ENCODE results near the gene CBFA2T3. TPM values are rescaled to one million over a fixed set of nuclear protein-coding genes. Genes with fewer than 3 reads are reported as not detected.

The CBFA2T3 gene
- total RNA-seq, 1 experiment from 2014 or later, result not detected

GRCh38 chr16:88970539-88971065 is 6.4 kb downstream of the CBFA2T3 start:
- Histone ChIP-seq H2AFZ (ENCODE audit: low read length) (no peak overlapping the region), H3K9me3 (ENCODE audit: low read length) (no peaks in the 10 kb centered on the region), H3K9me2 (replicated peaks; ENCODE audit: insufficient read depth, low read length) (no peaks in the 10 kb centered on the region), H4K20me1 (ENCODE audit: insufficient read depth, low read depth, low read length) (peaks cover 5% of the 10 kb centered on the region; the same call in 1 of the 2 replicates), H3K27me3 (ENCODE audit: low read length) (no peaks in the 10 kb centered on the region), H3K4me3 (ENCODE audit: low read length) (no peak overlapping the region), H3K4me2 (ENCODE audit: low read depth, low read length, poor library complexity, severe bottlenecking) (no peak overlapping the region), H3K27ac (ENCODE audit: low read length) (no peak overlapping the region), H3K9ac (ENCODE audit: low read length) (no peak overlapping the region), H3K4me1 (ENCODE audit: low read length) (peaks cover 10% of the 10 kb centered on the region), H3K79me2 (ENCODE audit: low read length) (no peaks in the 10 kb centered on the region), H3K36me3 (ENCODE audit: insufficient read depth, low read length) (no peaks in the 10 kb centered on the region)
- DNase-seq, result no peak

DNA sequence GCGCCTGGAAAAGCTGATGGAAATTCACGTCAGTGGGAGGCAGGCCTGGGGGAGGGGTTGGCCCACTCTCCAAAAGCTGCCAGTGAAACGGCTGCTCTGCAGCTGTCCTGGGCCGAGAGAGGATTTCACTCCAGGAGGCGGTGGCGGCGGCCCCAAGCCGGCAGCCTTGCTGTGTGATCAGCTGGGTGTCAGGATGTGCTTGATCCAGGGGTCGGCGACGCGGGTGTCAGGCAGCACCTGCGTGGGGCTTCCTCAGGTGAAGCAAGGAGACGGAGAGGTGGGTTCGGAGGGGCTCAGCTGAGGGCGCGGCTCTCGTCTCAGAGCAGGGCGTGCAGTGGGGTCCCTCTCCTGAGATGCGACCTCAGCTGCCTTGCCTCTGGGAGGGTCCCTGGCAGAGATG is 7.0 kb downstream of the CBFA2T3 start:
- H4K20me1 ChIP-seq (ENCODE audit: insufficient read depth, low read depth, low read length), result peaks cover 5% of the 10 kb centered on the region; the same call in 1 of the 2 replicates
- no peak for DNase-seq
- no peaks in the 10 kb centered on the region for H3K36me3 ChIP-seq (ENCODE audit: insufficient read depth, low read length)
- H3K27ac ChIP-seq (ENCODE audit: low read length), result no peak overlapping the region
- no peak overlapping the region for H3K4me2 ChIP-seq (ENCODE audit: low read depth, low read length, poor library complexity, severe bottlenecking)
- peaks cover 10% of the 10 kb centered on the region for H3K4me1 ChIP-seq (ENCODE audit: low read length)
- H3K9me3 ChIP-seq (ENCODE audit: low read length), result no peaks in the 10 kb centered on the region
- H3K9me2 ChIP-seq (replicated peaks; ENCODE audit: insufficient read depth, low read length), result no peaks in the 10 kb centered on the region
- no peaks in the 10 kb centered on the region for H3K27me3 ChIP-seq (ENCODE audit: low read length)
- no peak overlapping the region for H2AFZ ChIP-seq (ENCODE audit: low read length)
- no peaks in the 10 kb centered on the region for H3K79me2 ChIP-seq (ENCODE audit: low read length)
- H3K4me3 ChIP-seq (ENCODE audit: low read length), result no peak overlapping the region
- H3K9ac ChIP-seq (ENCODE audit: low read length), result no peak overlapping the region

- no peaks in the 10 kb centered on the region for H3K79me2 ChIP-seq (ENCODE audit: low read length)
- H3K4me3 ChIP-seq (ENCODE audit: low read length), result no peak overlapping the region
- no peaks in the 10 kb centered on the region for H3K9me2 ChIP-seq (replicated peaks; ENCODE audit: insufficient read depth, low read length)
- no peak overlapping the region for H3K9ac ChIP-seq (ENCODE audit: low read length)
- H3K4me2 ChIP-seq (ENCODE audit: low read depth, low read length, poor library complexity, severe bottlenecking), result no peak overlapping the region
- no peak overlapping the region for H3K27ac ChIP-seq (ENCODE audit: low read length)
- no peak for DNase-seq
- H3K9me3 ChIP-seq (ENCODE audit: low read length), result no peaks in the 10 kb centered on the region
- no peak overlapping the region for H2AFZ ChIP-seq (ENCODE audit: low read length)
- H3K4me1 ChIP-seq (ENCODE audit: low read length), result peaks cover 10% of the 10 kb centered on the region
- no peaks in the 10 kb centered on the region for H3K36me3 ChIP-seq (ENCODE audit: insufficient read depth, low read length)
- H3K27me3 ChIP-seq (ENCODE audit: low read length), result no peaks in the 10 kb centered on the region
- H4K20me1 ChIP-seq (ENCODE audit: insufficient read depth, low read depth, low read length), result peaks cover 5% of the 10 kb centered on the region; the same call in 1 of the 2 replicates
Observed at GRCh38 chr16:88969361-88969831, 7.6 kb downstream of the CBFA2T3 start.

GRCh38 chr16:88968589-88969280 is 8.3 kb downstream of the CBFA2T3 start:
- H3K36me3 ChIP-seq (ENCODE audit: insufficient read depth, low read length), result no peaks in the 10 kb centered on the region
- no peak overlapping the region for H3K9ac ChIP-seq (ENCODE audit: low read length)
- H3K27me3 ChIP-seq (ENCODE audit: low read length), result no peaks in the 10 kb centered on the region
- H4K20me1 ChIP-seq (ENCODE audit: insufficient read depth, low read depth, low read length), result 0 out of 2 replicates have a peak, but pooled peaks cover under 1% of the 10 kb centered on the region
- H3K27ac ChIP-seq (ENCODE audit: low read length), result no peak overlapping the region
- no peak overlapping the region for H2AFZ ChIP-seq (ENCODE audit: low read length)
- DNase-seq, result no peak
- H3K9me3 ChIP-seq (ENCODE audit: low read length), result no peaks in the 10 kb centered on the region
- no peaks in the 10 kb centered on the region for H3K9me2 ChIP-seq (replicated peaks; ENCODE audit: insufficient read depth, low read length)
- peaks cover 10% of the 10 kb centered on the region for H3K4me1 ChIP-seq (ENCODE audit: low read length)
- no peak overlapping the region for H3K4me2 ChIP-seq (ENCODE audit: low read depth, low read length, poor library complexity, severe bottlenecking)
- H3K79me2 ChIP-seq (ENCODE audit: low read length), result no peaks in the 10 kb centered on the region
- no peak overlapping the region for H3K4me3 ChIP-seq (ENCODE audit: low read length)

DNA sequence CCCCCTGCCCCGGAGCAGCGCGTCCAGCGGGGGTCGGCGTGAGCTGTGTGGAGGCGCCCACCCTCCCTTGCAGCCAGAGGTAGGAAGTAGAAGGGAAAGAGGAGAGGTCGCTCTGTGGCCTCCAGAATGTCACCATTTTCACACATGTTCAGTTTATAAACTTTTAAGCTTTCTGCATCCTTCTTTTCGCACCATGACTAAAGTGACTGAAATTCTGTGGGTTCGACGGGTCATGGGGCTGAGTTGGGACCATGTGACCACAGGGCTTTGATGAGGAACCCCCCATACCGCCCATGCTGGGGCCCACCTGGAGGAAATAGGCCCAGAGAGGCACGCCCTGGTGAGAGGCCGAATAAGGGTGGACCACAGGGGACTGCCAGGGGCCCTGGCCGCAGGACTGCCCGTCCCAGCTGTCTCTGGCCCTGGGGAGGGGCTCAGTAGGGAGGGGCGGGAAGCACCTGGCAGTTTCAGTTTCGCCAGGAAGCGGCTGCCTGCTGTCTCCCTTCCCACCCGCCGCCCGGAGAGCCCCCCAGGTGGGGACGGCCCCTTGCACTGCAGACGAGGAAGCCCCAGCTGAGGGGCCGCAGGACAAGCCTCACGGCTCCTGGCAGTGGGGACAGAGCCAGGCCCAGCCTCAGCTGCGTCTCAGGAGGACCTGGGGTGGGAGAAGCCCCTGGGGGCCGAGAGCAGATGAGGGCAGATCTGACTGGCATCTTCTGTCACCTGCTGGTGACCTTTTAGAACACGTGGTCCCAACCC is 9.0 kb downstream of the CBFA2T3 start:
- H3K4me2 ChIP-seq (ENCODE audit: low read depth, low read length, poor library complexity, severe bottlenecking), result no peak overlapping the region
- H3K27me3 ChIP-seq (ENCODE audit: low read length), result no peaks in the 10 kb centered on the region
- H3K9me2 ChIP-seq (replicated peaks; ENCODE audit: insufficient read depth, low read length), result no peaks in the 10 kb centered on the region
- H3K79me2 ChIP-seq (ENCODE audit: low read length), result no peaks in the 10 kb centered on the region
- H2AFZ ChIP-seq (ENCODE audit: low read length), result no peak overlapping the region
- no peak overlapping the region for H3K9ac ChIP-seq (ENCODE audit: low read length)
- H3K4me3 ChIP-seq (ENCODE audit: low read length), result no peak overlapping the region
- H4K20me1 ChIP-seq (ENCODE audit: insufficient read depth, low read depth, low read length), result no peaks in the 10 kb centered on the region
- H3K36me3 ChIP-seq (ENCODE audit: insufficient read depth, low read length), result no peaks in the 10 kb centered on the region
- H3K27ac ChIP-seq (ENCODE audit: low read length), result no peak overlapping the region
- no peaks in the 10 kb centered on the region for H3K9me3 ChIP-seq (ENCODE audit: low read length)
- no peak for DNase-seq
- H3K4me1 ChIP-seq (ENCODE audit: low read length), result peaks cover 10% of the 10 kb centered on the region

GRCh38 chr16:88966986-88967829 is 9.8 kb downstream of the CBFA2T3 start:
- DNase-seq, result no peak
- Histone ChIP-seq H3K36me3 (ENCODE audit: insufficient read depth, low read length) (no peaks in the 10 kb centered on the region), H2AFZ (ENCODE audit: low read length) (no peak overlapping the region), H4K20me1 (ENCODE audit: insufficient read depth, low read depth, low read length) (no peaks in the 10 kb centered on the region), H3K4me2 (ENCODE audit: low read depth, low read length, poor library complexity, severe bottlenecking) (no peak overlapping the region), H3K9me2 (replicated peaks; ENCODE audit: insufficient read depth, low read length) (no peaks in the 10 kb centered on the region), H3K9ac (ENCODE audit: low read length) (no peak overlapping the region), H3K27ac (ENCODE audit: low read length) (no peak overlapping the region), H3K4me1 (ENCODE audit: low read length) (peaks cover 10% of the 10 kb centered on the region), H3K79me2 (ENCODE audit: low read length) (no peaks in the 10 kb centered on the region), H3K27me3 (ENCODE audit: low read length) (no peaks in the 10 kb centered on the region), H3K9me3 (ENCODE audit: low read length) (no peaks in the 10 kb centered on the region), H3K4me3 (ENCODE audit: low read length) (no peak overlapping the region)

GRCh38 chr16:88965826-88966480 is 11.1 kb downstream of the CBFA2T3 start:
- no peaks in the 10 kb centered on the region for H3K27me3 ChIP-seq (ENCODE audit: low read length)
- H3K4me2 ChIP-seq (ENCODE audit: low read depth, low read length, poor library complexity, severe bottlenecking), result no peak overlapping the region
- H3K4me1 ChIP-seq (ENCODE audit: low read length), result peaks cover 10% of the 10 kb centered on the region
- H3K36me3 ChIP-seq (ENCODE audit: insufficient read depth, low read length), result no peaks in the 10 kb centered on the region
- no peaks in the 10 kb centered on the region for H3K9me2 ChIP-seq (replicated peaks; ENCODE audit: insufficient read depth, low read length)
- H4K20me1 ChIP-seq (ENCODE audit: insufficient read depth, low read depth, low read length), result no peaks in the 10 kb centered on the region
- H3K9ac ChIP-seq (ENCODE audit: low read length), result no peak overlapping the region
- H2AFZ ChIP-seq (ENCODE audit: low read length), result no peak overlapping the region
- no peaks in the 10 kb centered on the region for H3K79me2 ChIP-seq (ENCODE audit: low read length)
- no peak for DNase-seq
- H3K27ac ChIP-seq (ENCODE audit: low read length), result no peak overlapping the region
- no peak overlapping the region for H3K4me3 ChIP-seq (ENCODE audit: low read length)
- H3K9me3 ChIP-seq (ENCODE audit: low read length), result no peaks in the 10 kb centered on the region
